Breast epithelium (tissue), 4 donors: ENCODE results near the gene KCMF1. TPM values are rescaled to one million over a fixed set of nuclear protein-coding genes. Genes with fewer than 3 reads are reported as not detected.

Experiments
- DNase-seq, 2 donors: peaks; one replicate each; pipeline ENCODE4 v3.0.0-alpha.2; 2019; ENCODE audit warnings: low spot score in 2 of 2
- H3K27ac ChIP-seq, 2 donors: fragments of 200-600 bp; sonication (generic) in 1 of 2; one replicate each; pipeline ENCODE4 v1.5.1; 2016 to 2019; ENCODE audit warnings: mild to moderate bottlenecking in 1 of 2
- H3K27me3 ChIP-seq, 2 donors: fragments of 200-600 bp; sonication (generic) in 1 of 2; one replicate each; pipeline versions ENCODE4 v1.5.1 to v1.6.0; 2017 to 2019; ENCODE audit warnings: control low read depth in 1 of 2, mild to moderate bottlenecking in 1 of 2
- H3K36me3 ChIP-seq: fragments of 200-600 bp; one replicate; pipeline ENCODE4 v1.5.1; 2019
- H3K4me1 ChIP-seq, 2 donors: fragments of 200-600 bp; sonication (generic); one replicate each; pipeline ENCODE4 v1.5.1; 2016 to 2019; ENCODE audit warnings: control low read depth in 1 of 2
- H3K4me3 ChIP-seq, 3 donors: fragments of 200-600 bp; sonication (generic); 1 replicate in 2 of 3; 2 replicates in 1 of 3; pipeline ENCODE4 v1.5.1; 2016 to 2019; ENCODE audit warnings: mild to moderate bottlenecking in 3 of 3, moderate library complexity in 2 of 3
- H3K9me3 ChIP-seq, 2 donors: fragments of 200-600 bp; sonication (generic) in 1 of 2; one replicate each; pipeline ENCODE4 v1.5.1; 2016 to 2019; ENCODE audit warnings: control low read depth in 1 of 2
- CTCF ChIP-seq, 3 donors: fragments of 450-650 bp; IDR thresholded peaks; one replicate each; pipeline ENCODE4 v1.5.1; 2016 to 2017; ENCODE audit warnings: antibody characterized with exemption in 3 of 3, mild to moderate bottlenecking in 3 of 3, moderate library complexity in 3 of 3
- POLR2A ChIP-seq: fragments of 450-650 bp; IDR thresholded peaks from one replicate; pipeline ENCODE4 v1.6.1; 2016; ENCODE audit warnings: antibody characterized with exemption, mild to moderate bottlenecking, moderate library complexity
- POLR2AphosphoS5 ChIP-seq, 3 donors: sonication (generic); formaldehyde crosslinking; IDR thresholded peaks; one replicate each; pipeline ENCODE4 v1.6.1; 2017; ENCODE audit warnings: antibody characterized with exemption in 3 of 3
- intact Hi-C: fragments of 100-400 bp; cut with DNase I; formaldehyde crosslinking; loops from one replicate; pipeline ENCODE4 v1.15.1; 2023; ENCODE audit warnings: low total_unique reads
- total RNA-seq, 3 donors: library from RNA; depleted of rRNA; stranded (reverse); fragments of >200 nt; gene quantifications; one replicate each; pipeline ENCODE4 v1.1.0, GENCODE V29; 2016

Gene KCMF1
- total RNA-seq, 3 donors from 2014 or later: 35.7 to 68.6 (median 49.3) TPM

GRCh38 chr2:84925724-84926376, 45.1 kb upstream of the KCMF1 start:
- Histone ChIP-seq H3K9me3 (no peaks in the 10 kb centered on the region), H3K36me3 (no peaks in the 10 kb centered on the region), H3K27me3 (no peaks in the 10 kb centered on the region), H3K4me1 (no peaks in the 10 kb centered on the region), H3K4me3 (peak overlapping the region; percentile 31 to 60 (median 52)), H3K27ac (peak overlapping the region; percentile 65 to 68)
- TF ChIP-seq POLR2AphosphoS5 (IDR thresholded peaks at IDR 0.05): peak; percentile 81 to 89 (median 87)
- TF ChIP-seq CTCF (IDR thresholded peaks at IDR 0.05): peak; percentile 97 to 99 (median 98)
- no peak for TF ChIP-seq POLR2A
- peak; percentile 95 to 98 for DNase-seq
- intact Hi-C loops: no loop called here

GRCh38 chr2:84927275-84927627, 43.7 kb upstream of the KCMF1 start:
- no peaks in the 10 kb centered on the region for H3K9me3 ChIP-seq
- H3K4me3 ChIP-seq: peak overlapping the region in 1 of 3 donors; percentile 52
- no peaks in the 10 kb centered on the region for H3K36me3 ChIP-seq
- no peaks in the 10 kb centered on the region for H3K4me1 ChIP-seq
- H3K27ac ChIP-seq: no peak overlapping the region
- H3K27me3 ChIP-seq: no peaks in the 10 kb centered on the region
- no peak for DNase-seq
- intact Hi-C loops: no loop called here
- TF ChIP-seq POLR2AphosphoS5 (IDR thresholded peaks at IDR 0.05): no peak
- TF ChIP-seq POLR2A: no peak
- TF ChIP-seq CTCF (IDR thresholded peaks at IDR 0.05): no peak

GRCh38 chr2:84931384-84931821, 39.6 kb upstream of the KCMF1 start:
- no peak overlapping the region for H3K4me3 ChIP-seq
- DNase-seq: no peak
- H3K27ac ChIP-seq: no peak overlapping the region
- intact Hi-C loops: no loop called here
- TF ChIP-seq POLR2A (no peak), CTCF (IDR thresholded peaks at IDR 0.05) (no peak), POLR2AphosphoS5 (IDR thresholded peaks at IDR 0.05) (no peak)
- H3K9me3 ChIP-seq: no peaks in the 10 kb centered on the region
- no peaks in the 10 kb centered on the region for H3K36me3 ChIP-seq
- no peaks in the 10 kb centered on the region for H3K27me3 ChIP-seq
- H3K4me1 ChIP-seq: no peaks in the 10 kb centered on the region

- Histone ChIP-seq H3K27me3 (no peaks in the 10 kb centered on the region), H3K27ac (no peak overlapping the region), H3K4me3 (no peak overlapping the region), H3K36me3 (no peaks in the 10 kb centered on the region), H3K4me1 (no peaks in the 10 kb centered on the region), H3K9me3 (no peaks in the 10 kb centered on the region)
- TF ChIP-seq POLR2A (no peak), POLR2AphosphoS5 (IDR thresholded peaks at IDR 0.05) (no peak), CTCF (IDR thresholded peaks at IDR 0.05) (no peak)
- intact Hi-C loops: no loop called here
- no peak for DNase-seq
These were observed 32.6 kb upstream of the KCMF1 start for GRCh38 chr2:84938194-84938879.

- no peaks in the 10 kb centered on the region for H3K9me3 ChIP-seq
- no peak for DNase-seq
- no peaks in the 10 kb centered on the region for H3K27me3 ChIP-seq
- H3K4me1 ChIP-seq: no peaks in the 10 kb centered on the region
- intact Hi-C loops: no loop called here
- no peaks in the 10 kb centered on the region for H3K36me3 ChIP-seq
- H3K27ac ChIP-seq: no peak overlapping the region
- no peak for TF ChIP-seq CTCF (IDR thresholded peaks at IDR 0.05)
- TF ChIP-seq POLR2AphosphoS5 (IDR thresholded peaks at IDR 0.05): no peak
- TF ChIP-seq POLR2A: no peak
- no peak overlapping the region for H3K4me3 ChIP-seq
These were observed 31.4 kb upstream of the KCMF1 start for GRCh38 chr2:84939426-84940087.
